NCI-H345 treated with DMSO at 0.1 percent for 48 hours (cell line): Measurements from ENCODE around the gene NABP2.
"Not testable (repeated sequence)": the region's sequence is repeated elsewhere in the genome, so short reads cannot be mapped to it uniquely, and the experiment has no call there.

Experiments used
- DNase-seq: peaks from one replicate; lab custom pipeline; 2025; ENCODE audit not compliant: unreplicated experiment; lab: John Stamatoyannopoulos, UW

Gene NABP2

GRCh38 chr12:56272468-56272867 is 48.3 kb downstream of the NABP2 start:
- DNase-seq = not testable (repeated sequence)

GRCh38 chr12:56274299-56274698 is 50.2 kb downstream of the NABP2 start:
- no peak for DNase-seq

GRCh38 chr12:56278905-56279304 is 54.8 kb downstream of the NABP2 start:
- no peak for DNase-seq
